Chondrocyte (in vitro differentiated cells): ENCODE results near the gene TMEM107. TPM values are rescaled to one million over a fixed set of nuclear protein-coding genes. Genes with fewer than 3 reads are reported as not detected.
A peak's percentile ranks its signal among the peaks of the same experiment; 100 is the strongest.

Experiments
- DNase-seq: peaks from one replicate; pipeline ENCODE4 v3.0.0; 2021; ENCODE audit warnings: mixed read lengths, low spot score
- H3K27ac Mint-ChIP-seq: one replicate; pipeline ENCODE4 v1.8.0; 2021; ENCODE audit warnings: mild to moderate bottlenecking, moderate library complexity, mixed read lengths; ENCODE audit not compliant: unreplicated experiment
- H3K27me3 Mint-ChIP-seq: 2 replicates; pipeline ENCODE4 v1.8.0; 2021; ENCODE audit warnings: low read depth, mixed read lengths
- H3K36me3 Mint-ChIP-seq: 2 replicates; pipeline ENCODE4 v1.8.0; 2021; ENCODE audit warnings: low read depth, mixed read lengths
- H3K4me1 Mint-ChIP-seq: 2 replicates; pipeline ENCODE4 v1.8.0; 2021; ENCODE audit warnings: low read depth, mild to moderate bottlenecking, mixed read lengths
- H3K4me3 Mint-ChIP-seq: one replicate; pipeline ENCODE4 v1.8.0; 2021; ENCODE audit warnings: mild to moderate bottlenecking, moderate library complexity, mixed read lengths; ENCODE audit not compliant: unreplicated experiment
- H3K9me3 Mint-ChIP-seq: 2 replicates; pipeline ENCODE4 v1.8.0; 2021; ENCODE audit warnings: low read depth, mixed read lengths
- total RNA-seq: library from RNA; stranded (reverse); gene quantifications from 3 replicates; pipeline ENCODE4 v1.2.1, GENCODE V29; 2021
- TF ChIP-seq, protein P1 (sequence below): fragments of 200-600 bp; sonication (generic); IDR thresholded peaks from 2 replicates; pipeline ENCODE4 v1.5.0; 2021; ENCODE audit warnings: antibody characterized with exemption, mild to moderate bottlenecking, moderate library complexity

TMEM107 gene
- total RNA-seq, 1 donor from 2014 or later, result 7.8 TPM

DNA sequence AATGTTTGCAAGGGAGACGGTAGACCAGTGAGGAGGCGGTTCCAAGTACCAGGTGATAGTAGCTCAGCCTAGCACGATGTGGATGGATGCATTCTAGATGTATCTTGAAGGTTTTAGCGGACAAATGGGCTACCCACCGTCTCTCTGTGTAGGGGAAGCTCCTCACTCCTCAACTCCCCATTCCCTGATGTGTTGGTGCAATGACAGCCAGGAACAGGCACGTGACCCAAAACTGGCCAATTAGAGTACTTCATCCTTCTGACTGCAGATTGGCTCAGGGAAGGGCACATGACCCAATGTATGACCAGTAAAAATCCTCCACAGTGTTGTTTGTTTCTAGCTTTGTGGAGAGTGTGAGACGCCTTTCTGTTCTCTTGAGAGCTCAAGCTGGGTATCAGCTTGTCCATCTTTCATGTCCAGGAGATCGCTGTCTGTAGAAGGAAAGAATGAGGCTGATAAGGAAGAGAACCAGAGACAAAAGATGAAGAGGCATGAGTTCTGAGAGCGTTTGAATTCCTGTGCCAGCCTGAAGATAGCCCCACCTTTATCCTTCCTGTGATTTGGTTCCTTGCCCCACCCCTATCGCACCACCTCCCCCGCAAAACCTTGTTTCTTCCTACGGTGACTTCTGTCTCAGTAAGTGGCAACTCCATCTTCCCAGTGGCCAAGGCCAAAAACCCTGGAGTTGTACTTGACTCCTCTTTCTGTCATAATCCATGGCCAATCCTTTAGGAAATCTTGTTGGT is 16.1 kb upstream of the TMEM107 start:
- no peak for DNase-seq
- H3K27me3 Mint-ChIP-seq, result no peaks in the 10 kb centered on the region
- H3K27ac Mint-ChIP-seq, result no peak overlapping the region
- no peaks in the 10 kb centered on the region for H3K9me3 Mint-ChIP-seq
- H3K4me3 Mint-ChIP-seq, result no peak overlapping the region
- peaks cover 21% of the 10 kb centered on the region for H3K4me1 Mint-ChIP-seq
- TF ChIP-seq, protein P1, sequence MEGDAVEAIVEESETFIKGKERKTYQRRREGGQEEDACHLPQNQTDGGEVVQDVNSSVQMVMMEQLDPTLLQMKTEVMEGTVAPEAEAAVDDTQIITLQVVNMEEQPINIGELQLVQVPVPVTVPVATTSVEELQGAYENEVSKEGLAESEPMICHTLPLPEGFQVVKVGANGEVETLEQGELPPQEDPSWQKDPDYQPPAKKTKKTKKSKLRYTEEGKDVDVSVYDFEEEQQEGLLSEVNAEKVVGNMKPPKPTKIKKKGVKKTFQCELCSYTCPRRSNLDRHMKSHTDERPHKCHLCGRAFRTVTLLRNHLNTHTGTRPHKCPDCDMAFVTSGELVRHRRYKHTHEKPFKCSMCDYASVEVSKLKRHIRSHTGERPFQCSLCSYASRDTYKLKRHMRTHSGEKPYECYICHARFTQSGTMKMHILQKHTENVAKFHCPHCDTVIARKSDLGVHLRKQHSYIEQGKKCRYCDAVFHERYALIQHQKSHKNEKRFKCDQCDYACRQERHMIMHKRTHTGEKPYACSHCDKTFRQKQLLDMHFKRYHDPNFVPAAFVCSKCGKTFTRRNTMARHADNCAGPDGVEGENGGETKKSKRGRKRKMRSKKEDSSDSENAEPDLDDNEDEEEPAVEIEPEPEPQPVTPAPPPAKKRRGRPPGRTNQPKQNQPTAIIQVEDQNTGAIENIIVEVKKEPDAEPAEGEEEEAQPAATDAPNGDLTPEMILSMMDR, result no peak
- no peaks in the 10 kb centered on the region for H3K36me3 Mint-ChIP-seq

DNA sequence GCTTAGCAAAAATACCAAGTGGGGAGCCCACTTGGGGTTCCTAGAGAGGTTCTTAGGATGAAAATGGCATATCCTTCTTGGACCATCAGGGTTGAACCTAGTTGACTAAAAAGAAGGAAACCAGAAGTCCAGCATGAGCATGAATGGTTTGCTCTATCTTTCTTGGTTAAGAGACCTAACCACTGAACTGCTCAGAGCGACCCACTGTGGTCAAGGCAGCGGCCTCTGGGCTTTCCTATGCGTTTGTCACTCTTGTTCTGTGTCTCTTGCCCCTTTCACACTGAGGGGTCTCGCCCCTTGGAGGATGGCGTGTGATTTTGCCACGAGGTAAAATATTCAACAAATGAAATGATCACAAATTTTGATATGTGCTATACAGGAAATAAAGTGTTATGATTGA is 14.3 kb upstream of the TMEM107 start:
- H3K9me3 Mint-ChIP-seq, result no peaks in the 10 kb centered on the region
- no peak for DNase-seq
- no peaks in the 10 kb centered on the region for H3K36me3 Mint-ChIP-seq
- no peaks in the 10 kb centered on the region for H3K27me3 Mint-ChIP-seq
- H3K27ac Mint-ChIP-seq, result peak overlapping the region; percentile 15
- H3K4me3 Mint-ChIP-seq, result no peak overlapping the region
- H3K4me1 Mint-ChIP-seq, result peaks cover 11% of the 10 kb centered on the region
- TF ChIP-seq, protein P1, result no peak

DNA sequence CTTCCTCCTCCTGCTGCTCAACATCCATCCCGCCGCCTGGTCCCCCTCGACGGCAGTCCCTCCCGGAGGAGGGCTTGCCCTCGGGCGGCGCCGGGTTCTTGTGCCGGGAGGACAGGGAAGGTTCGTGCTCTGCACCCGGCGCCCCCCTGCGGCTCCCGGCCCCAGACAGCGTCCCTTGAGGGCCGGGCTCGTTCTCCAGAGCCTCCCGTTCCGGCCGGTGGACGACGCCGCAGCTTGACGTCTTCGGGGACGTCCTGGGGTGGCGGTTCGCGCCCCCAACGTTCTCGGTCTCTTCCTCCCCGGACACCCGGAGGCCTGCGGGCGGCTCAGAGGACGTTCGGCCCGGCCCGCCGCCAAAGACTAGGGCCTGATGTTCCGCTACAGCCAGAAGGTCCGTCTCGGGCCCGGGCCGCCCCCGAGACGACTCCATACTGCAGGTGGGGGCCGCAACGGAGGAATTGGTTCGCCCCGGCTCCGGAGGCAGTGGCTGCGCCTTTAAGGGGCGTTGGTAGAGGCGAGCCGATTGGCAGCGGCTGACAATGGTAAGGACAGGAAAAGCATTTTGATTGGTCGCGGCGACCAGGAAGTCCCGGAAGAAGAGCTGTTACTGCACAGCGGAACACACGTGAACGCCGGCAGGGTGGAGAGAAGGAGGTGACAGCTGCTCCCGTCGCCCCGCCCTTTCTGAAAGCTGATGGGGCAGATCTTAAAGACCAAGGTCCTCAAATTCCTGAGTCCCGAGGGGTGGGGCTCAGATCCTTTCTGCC is 13.7 kb upstream of the TMEM107 start, which contains the start of gene BORCS6:
TSS of gene BORCS6 (minus strand) at position 470 of the 767 bp plus-strand sequence. CDS start at position 430, 40 bp downstream.
- H3K4me3 Mint-ChIP-seq, result no peak within 1 kb of the TSS
- peaks cover 11% of the 10 kb centered on the region for H3K4me1 Mint-ChIP-seq
- no peaks in the 10 kb centered on the region for H3K9me3 Mint-ChIP-seq
- peak; percentile 99 for DNase-seq
- no peaks in the 10 kb centered on the region for H3K27me3 Mint-ChIP-seq
- TF ChIP-seq, protein P1, result peak; percentile 50
- no peaks in the 10 kb centered on the region for H3K36me3 Mint-ChIP-seq
- H3K27ac Mint-ChIP-seq, result peak within 1 kb of the TSS; percentile 15

DNA sequence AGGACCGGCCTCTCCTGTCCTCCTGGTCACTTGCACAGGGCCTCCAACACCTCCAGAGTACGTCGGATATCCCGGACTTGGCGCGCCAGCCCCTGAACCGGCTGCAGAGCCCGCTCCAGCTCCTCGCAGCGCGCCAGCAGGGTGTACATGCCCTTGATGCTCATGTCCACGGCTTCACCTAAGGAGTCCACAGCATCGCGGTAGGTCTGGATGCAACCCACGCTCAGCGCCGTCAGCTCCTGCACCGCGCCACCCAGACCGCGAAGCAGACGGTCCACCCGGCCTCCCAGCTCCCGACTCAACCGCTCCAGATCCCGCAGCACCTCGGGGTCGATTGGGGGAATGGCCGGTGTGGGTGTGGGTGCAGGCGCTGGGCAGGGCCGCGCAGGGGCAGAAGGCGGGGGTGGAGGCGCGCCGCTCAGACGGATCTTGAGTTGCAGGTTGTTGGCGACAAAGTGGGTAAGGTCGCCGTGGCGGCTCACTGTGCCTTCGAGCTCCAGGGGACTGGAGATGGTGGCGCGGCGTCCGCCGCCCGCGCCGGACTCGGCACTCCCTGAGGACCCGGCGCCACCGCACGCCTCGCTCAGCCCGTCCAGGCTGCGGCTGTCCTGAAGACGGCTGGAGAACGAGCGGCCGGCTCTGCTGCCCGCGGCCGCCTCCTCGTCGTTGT is 13.0 kb upstream of the TMEM107 start:
- Mint-ChIP-seq H3K9me3 (no peaks in the 10 kb centered on the region), H3K27ac (no peak overlapping the region), H3K27me3 (no peaks in the 10 kb centered on the region), H3K4me1 (peaks cover 11% of the 10 kb centered on the region), H3K4me3 (no peak overlapping the region), H3K36me3 (no peaks in the 10 kb centered on the region)
- DNase-seq, result no peak
- TF ChIP-seq, protein P1, result no peak

DNA sequence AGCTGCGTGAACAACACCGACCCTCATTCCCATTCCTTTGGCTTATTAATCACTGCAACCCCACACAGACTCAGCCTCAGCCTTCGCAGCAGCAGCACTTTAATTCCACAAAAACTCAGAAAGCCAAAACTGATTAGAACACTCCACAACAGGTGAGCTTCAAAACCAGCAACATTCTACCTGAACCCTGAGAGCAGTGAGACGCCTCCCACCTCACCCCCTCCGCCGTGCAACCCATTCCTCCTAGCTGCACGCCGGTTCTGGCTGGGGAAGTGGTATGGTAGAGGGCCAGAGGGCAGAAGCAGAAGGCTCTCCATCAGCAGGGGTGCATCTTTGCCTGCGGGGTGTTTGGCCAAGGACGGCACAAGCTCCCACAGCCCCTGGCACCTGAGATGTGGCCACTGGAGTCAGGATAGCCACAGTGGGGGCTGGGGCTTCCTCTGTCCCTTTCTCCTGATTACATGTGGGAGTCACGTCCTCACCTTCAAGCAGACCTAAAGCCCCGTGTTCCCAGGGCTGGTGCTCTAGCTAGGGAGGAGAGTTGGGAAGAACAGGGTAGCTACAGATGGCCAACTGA is 12.2 kb upstream of the TMEM107 start:
- Mint-ChIP-seq H3K27ac (no peak overlapping the region), H3K27me3 (no peaks in the 10 kb centered on the region), H3K9me3 (no peaks in the 10 kb centered on the region), H3K36me3 (no peaks in the 10 kb centered on the region), H3K4me3 (no peak overlapping the region), H3K4me1 (peaks cover 11% of the 10 kb centered on the region)
- TF ChIP-seq, protein P1, result no peak
- no peak for DNase-seq
